ENCODE measurements around the gene PIEZO2.

PIEZO2 gene

GRCh38 chr18:11054497-11054896, 94.9 kb downstream of the PIEZO2 start:
- Histone ChIP-seq H3K27ac (ENCODE audit: low read depth, low read length) (no peak overlapping the region), H3K36me3 (ENCODE audit: insufficient read depth, low read length) (no peaks in the 10 kb centered on the region), H3K27me3 (ENCODE audit: control insufficient read depth in 1 of 2, insufficient read depth in 2 of 2, low read length in 2 of 2) (no peaks in the 10 kb centered on the region), H3K4me3 (ENCODE audit: low read depth in 1 of 2, low read length in 2 of 2) (no peak overlapping the region), H3K9me3 (ENCODE audit: low read length) (no peaks in the 10 kb centered on the region), H3K9ac (ENCODE audit: low read length) (no peak overlapping the region), H3K4me1 (ENCODE audit: insufficient read depth, low read length) (no peaks in the 10 kb centered on the region)

- Histone ChIP-seq H3K27me3 (ENCODE audit: control insufficient read depth in 1 of 2, insufficient read depth in 2 of 2, low read length in 2 of 2) (no peaks in the 10 kb centered on the region), H3K9ac (ENCODE audit: low read length) (no peak overlapping the region), H3K27ac (ENCODE audit: low read depth, low read length) (no peak overlapping the region), H3K4me1 (ENCODE audit: insufficient read depth, low read length) (no peaks in the 10 kb centered on the region), H3K36me3 (ENCODE audit: insufficient read depth, low read length) (no peaks in the 10 kb centered on the region), H3K4me3 (ENCODE audit: low read depth in 1 of 2, low read length in 2 of 2) (no peak overlapping the region), H3K9me3 (ENCODE audit: low read length) (no peaks in the 10 kb centered on the region)
Observed at GRCh38 chr18:11053293-11053692, 96.1 kb downstream of the PIEZO2 start.

GRCh38 chr18:11052800-11053199, 96.6 kb downstream of the PIEZO2 start:
- Histone ChIP-seq H3K4me3 (ENCODE audit: low read depth in 1 of 2, low read length in 2 of 2) (no peak overlapping the region), H3K27me3 (ENCODE audit: control insufficient read depth in 1 of 2, insufficient read depth in 2 of 2, low read length in 2 of 2) (no peaks in the 10 kb centered on the region), H3K9me3 (ENCODE audit: low read length) (no peaks in the 10 kb centered on the region), H3K9ac (ENCODE audit: low read length) (no peak overlapping the region), H3K27ac (ENCODE audit: low read depth, low read length) (no peak overlapping the region), H3K36me3 (ENCODE audit: insufficient read depth, low read length) (no peaks in the 10 kb centered on the region), H3K4me1 (ENCODE audit: insufficient read depth, low read length) (no peaks in the 10 kb centered on the region)

GRCh38 chr18:11051462-11051861, 97.9 kb downstream of the PIEZO2 start:
- Histone ChIP-seq H3K36me3 (ENCODE audit: insufficient read depth, low read length) (no peaks in the 10 kb centered on the region), H3K4me1 (ENCODE audit: insufficient read depth, low read length) (no peaks in the 10 kb centered on the region), H3K27ac (ENCODE audit: low read depth, low read length) (no peak overlapping the region)

GRCh38 chr18:11050966-11051365, 98.4 kb downstream of the PIEZO2 start:
- Histone ChIP-seq H3K27ac (ENCODE audit: low read depth, low read length) (no peak overlapping the region), H3K36me3 (ENCODE audit: insufficient read depth, low read length) (no peaks in the 10 kb centered on the region), H3K4me3 (ENCODE audit: low read depth in 1 of 2, low read length in 2 of 2) (no peak overlapping the region), H3K9me3 (ENCODE audit: low read length) (no peaks in the 10 kb centered on the region), H3K9ac (ENCODE audit: low read length) (no peak overlapping the region), H3K27me3 (ENCODE audit: control insufficient read depth in 1 of 2, insufficient read depth in 2 of 2, low read length in 2 of 2) (no peaks in the 10 kb centered on the region), H3K4me1 (ENCODE audit: insufficient read depth, low read length) (no peaks in the 10 kb centered on the region)

More at GRCh38 chr18:11051462-11051861, 97.9 kb downstream of the PIEZO2 start:
- H3K9me3 ChIP-seq (ENCODE audit: low read length): no peaks in the 10 kb centered on the region
- no peak overlapping the region for H3K9ac ChIP-seq (ENCODE audit: low read length)
- no peaks in the 10 kb centered on the region for H3K27me3 ChIP-seq (ENCODE audit: control insufficient read depth in 1 of 2, insufficient read depth in 2 of 2, low read length in 2 of 2)
- H3K4me3 ChIP-seq (ENCODE audit: low read depth in 1 of 2, low read length in 2 of 2): no peak overlapping the region

- no peak overlapping the region for H3K4me3 ChIP-seq (ENCODE audit: low read depth in 1 of 2, low read length in 2 of 2)
- H3K27ac ChIP-seq (ENCODE audit: low read depth, low read length): no peak overlapping the region
Observed at GRCh38 chr18:11047817-11048216, 101.6 kb downstream of the PIEZO2 start.

GRCh38 chr18:11047156-11047555, 102.2 kb downstream of the PIEZO2 start:
- H3K4me3 ChIP-seq (ENCODE audit: low read depth in 1 of 2, low read length in 2 of 2): no peak overlapping the region
- no peak overlapping the region for H3K27ac ChIP-seq (ENCODE audit: low read depth, low read length)
- no peaks in the 10 kb centered on the region for H3K36me3 ChIP-seq (ENCODE audit: insufficient read depth, low read length)
- no peaks in the 10 kb centered on the region for H3K4me1 ChIP-seq (ENCODE audit: insufficient read depth, low read length)
- H3K9me3 ChIP-seq (ENCODE audit: low read length): no peaks in the 10 kb centered on the region
- no peaks in the 10 kb centered on the region for H3K27me3 ChIP-seq (ENCODE audit: control insufficient read depth in 1 of 2, insufficient read depth in 2 of 2, low read length in 2 of 2)
- no peak overlapping the region for H3K9ac ChIP-seq (ENCODE audit: low read length)

More at GRCh38 chr18:11047817-11048216, 101.6 kb downstream of the PIEZO2 start:
- Histone ChIP-seq H3K36me3 (ENCODE audit: insufficient read depth, low read length) (no peaks in the 10 kb centered on the region), H3K27me3 (ENCODE audit: control insufficient read depth in 1 of 2, insufficient read depth in 2 of 2, low read length in 2 of 2) (no peaks in the 10 kb centered on the region), H3K4me1 (ENCODE audit: insufficient read depth, low read length) (no peaks in the 10 kb centered on the region), H3K9ac (ENCODE audit: low read length) (no peak overlapping the region), H3K9me3 (ENCODE audit: low read length) (no peaks in the 10 kb centered on the region)

- H3K9ac ChIP-seq (ENCODE audit: low read length): no peak overlapping the region
- H3K36me3 ChIP-seq (ENCODE audit: insufficient read depth, low read length): no peaks in the 10 kb centered on the region
- no peaks in the 10 kb centered on the region for H3K4me1 ChIP-seq (ENCODE audit: insufficient read depth, low read length)
- H3K4me3 ChIP-seq (ENCODE audit: low read depth in 1 of 2, low read length in 2 of 2): no peak overlapping the region
- no peaks in the 10 kb centered on the region for H3K27me3 ChIP-seq (ENCODE audit: control insufficient read depth in 1 of 2, insufficient read depth in 2 of 2, low read length in 2 of 2)
- H3K27ac ChIP-seq (ENCODE audit: low read depth, low read length): no peak overlapping the region
- H3K9me3 ChIP-seq (ENCODE audit: low read length): no peaks in the 10 kb centered on the region
Observed at GRCh38 chr18:11046140-11046539, 103.2 kb downstream of the PIEZO2 start.

- no peak overlapping the region for H3K9ac ChIP-seq (ENCODE audit: low read length)
- H3K9me3 ChIP-seq (ENCODE audit: low read length): no peaks in the 10 kb centered on the region
- no peaks in the 10 kb centered on the region for H3K4me1 ChIP-seq (ENCODE audit: insufficient read depth, low read length)
- H3K36me3 ChIP-seq (ENCODE audit: insufficient read depth, low read length): no peaks in the 10 kb centered on the region
- H3K4me3 ChIP-seq (ENCODE audit: low read depth in 1 of 2, low read length in 2 of 2): no peak overlapping the region
- H3K27ac ChIP-seq (ENCODE audit: low read depth, low read length): no peak overlapping the region
- no peaks in the 10 kb centered on the region for H3K27me3 ChIP-seq (ENCODE audit: control insufficient read depth in 1 of 2, insufficient read depth in 2 of 2, low read length in 2 of 2)
Observed at GRCh38 chr18:11043694-11044093, 105.7 kb downstream of the PIEZO2 start.

GRCh38 chr18:11042247-11042646, 107.1 kb downstream of the PIEZO2 start:
- H3K4me1 ChIP-seq (ENCODE audit: insufficient read depth, low read length): no peaks in the 10 kb centered on the region
- no peaks in the 10 kb centered on the region for H3K27me3 ChIP-seq (ENCODE audit: control insufficient read depth in 1 of 2, insufficient read depth in 2 of 2, low read length in 2 of 2)
- no peak overlapping the region for H3K27ac ChIP-seq (ENCODE audit: low read depth, low read length)
- H3K4me3 ChIP-seq (ENCODE audit: low read depth in 1 of 2, low read length in 2 of 2): no peak overlapping the region
- H3K9ac ChIP-seq (ENCODE audit: low read length): no peak overlapping the region
- H3K36me3 ChIP-seq (ENCODE audit: insufficient read depth, low read length): no peaks in the 10 kb centered on the region
- no peaks in the 10 kb centered on the region for H3K9me3 ChIP-seq (ENCODE audit: low read length)

- Histone ChIP-seq H3K4me1 (ENCODE audit: insufficient read depth, low read length) (no peaks in the 10 kb centered on the region), H3K36me3 (ENCODE audit: insufficient read depth, low read length) (no peaks in the 10 kb centered on the region), H3K27me3 (ENCODE audit: control insufficient read depth in 1 of 2, insufficient read depth in 2 of 2, low read length in 2 of 2) (no peaks in the 10 kb centered on the region), H3K9ac (ENCODE audit: low read length) (no peak overlapping the region), H3K27ac (ENCODE audit: low read depth, low read length) (no peak overlapping the region), H3K4me3 (ENCODE audit: low read depth in 1 of 2, low read length in 2 of 2) (no peak overlapping the region), H3K9me3 (ENCODE audit: low read length) (no peaks in the 10 kb centered on the region)
Observed at GRCh38 chr18:11040823-11041656, 108.3 kb downstream of the PIEZO2 start.

GRCh38 chr18:11040359-11040758, 109.0 kb downstream of the PIEZO2 start:
- no peak overlapping the region for H3K27ac ChIP-seq (ENCODE audit: low read depth, low read length)
- no peak overlapping the region for H3K9ac ChIP-seq (ENCODE audit: low read length)
- no peaks in the 10 kb centered on the region for H3K27me3 ChIP-seq (ENCODE audit: control insufficient read depth in 1 of 2, insufficient read depth in 2 of 2, low read length in 2 of 2)
- no peak overlapping the region for H3K4me3 ChIP-seq (ENCODE audit: low read depth in 1 of 2, low read length in 2 of 2)
- no peaks in the 10 kb centered on the region for H3K4me1 ChIP-seq (ENCODE audit: insufficient read depth, low read length)
- no peaks in the 10 kb centered on the region for H3K36me3 ChIP-seq (ENCODE audit: insufficient read depth, low read length)
- no peaks in the 10 kb centered on the region for H3K9me3 ChIP-seq (ENCODE audit: low read length)

Data from muscle layer of colon (tissue), 2 donors.